GM19193 (cell line): ENCODE results near the gene EXOG.

Experiments used
- POLR2A ChIP-seq: IDR thresholded peaks from 4 replicates; pipeline ENCODE4 v1.6.1; 2011; ENCODE audit not compliant: insufficient read depth, insufficient read length; ENCODE audit errors: extremely low read depth

EXOG gene

GRCh38 chr3:38460377-38461270 is 35.5 kb upstream of the EXOG start:
- no peak for TF ChIP-seq POLR2A

- no peak for TF ChIP-seq POLR2A
Measured at GRCh38 chr3:38465588-38466154, 30.5 kb upstream of the EXOG start.

GRCh38 chr3:38468765-38469164 is 27.4 kb upstream of the EXOG start:
- TF ChIP-seq POLR2A: no peak

- TF ChIP-seq POLR2A: no peak
Measured at GRCh38 chr3:38469852-38470251, 26.3 kb upstream of the EXOG start.

- TF ChIP-seq POLR2A: no peak
Measured at GRCh38 chr3:38471260-38471857, 24.8 kb upstream of the EXOG start.

GRCh38 chr3:38472342-38472741 is 23.8 kb upstream of the EXOG start:
- TF ChIP-seq POLR2A: no peak

GRCh38 chr3:38473229-38473628 is 22.9 kb upstream of the EXOG start:
- no peak for TF ChIP-seq POLR2A

GRCh38 chr3:38474928-38475605 is 21.1 kb upstream of the EXOG start:
- no peak for TF ChIP-seq POLR2A

- TF ChIP-seq POLR2A: no peak
Measured at GRCh38 chr3:38475716-38476115, 20.4 kb upstream of the EXOG start.

GRCh38 chr3:38476157-38476756 is 19.9 kb upstream of the EXOG start:
- no peak for TF ChIP-seq POLR2A

GRCh38 chr3:38477057-38477820 is 18.9 kb upstream of the EXOG start:
- no peak for TF ChIP-seq POLR2A

- no peak for TF ChIP-seq POLR2A
Measured at GRCh38 chr3:38477839-38478450, 18.2 kb upstream of the EXOG start.

GRCh38 chr3:38478901-38479300 is 17.2 kb upstream of the EXOG start:
- TF ChIP-seq POLR2A: no peak
